Liver (tissue), 9 donors: ENCODE measurements around the gene CELF2. TPM values are rescaled to one million over a fixed set of nuclear protein-coding genes. Genes with fewer than 3 reads are reported as not detected.

Experiments
- DNase-seq: peaks from one replicate; pipeline ENCODE4 v3.0.0-alpha.2; 2017; ENCODE audit warnings: low spot score
- H3K27ac ChIP-seq, 2 donors: one replicate each; pipeline ENCODE4 v1.7.0; 2013; ENCODE audit warnings: inconsistent platforms in 2 of 2, low read length in 2 of 2, control low read depth in 1 of 2, low read depth in 1 of 2, mild to moderate bottlenecking in 1 of 2
- H3K27me3 ChIP-seq, 4 donors: one replicate each; pipeline versions ENCODE4 v1.6.1 to v1.7.0; 2013; ENCODE audit warnings: low read length in 3 of 4, inconsistent platforms in 1 of 4, mild to moderate bottlenecking in 1 of 4, moderate library complexity in 1 of 4; ENCODE audit not compliant: control insufficient read depth in 4 of 4, insufficient read depth in 4 of 4
- H3K36me3 ChIP-seq, 4 donors: one replicate each; pipeline versions ENCODE4 v1.6.1 to v1.7.0; 2013; ENCODE audit warnings: low read length in 3 of 4, mild to moderate bottlenecking in 3 of 4, low read depth in 1 of 4, moderate library complexity in 1 of 4; ENCODE audit not compliant: control insufficient read depth in 4 of 4, insufficient read depth in 3 of 4
- H3K4me1 ChIP-seq, 4 donors: one replicate each; pipeline versions ENCODE4 v1.6.1 to v1.7.0; 2013; ENCODE audit warnings: low read length in 3 of 4, mild to moderate bottlenecking in 3 of 4, moderate library complexity in 1 of 4; ENCODE audit not compliant: control insufficient read depth in 4 of 4, insufficient read depth in 4 of 4
- H3K4me3 ChIP-seq, 3 donors: one replicate each; pipeline versions ENCODE4 v1.6.1 to v1.7.0; 2013; ENCODE audit warnings: low read length in 3 of 3, control low read depth in 1 of 3, low read depth in 1 of 3, mild to moderate bottlenecking in 1 of 3
- H3K9ac ChIP-seq, 2 donors: one replicate each; pipeline ENCODE4 v1.7.0; 2013; ENCODE audit warnings: low read length in 2 of 2, mild to moderate bottlenecking in 2 of 2, moderate library complexity in 2 of 2, control low read depth in 1 of 2, low read depth in 1 of 2
- H3K9me3 ChIP-seq, 4 donors: one replicate each; pipeline versions ENCODE4 v1.6.1 to v1.7.0; 2013; ENCODE audit warnings: low read length in 3 of 4; ENCODE audit not compliant: control insufficient read depth in 4 of 4
- ATF3 ChIP-seq: IDR thresholded peaks from 2 replicates; pipeline ENCODE4 v1.6.1; 2016; ENCODE audit warnings: antibody characterized with exemption
- CTCF ChIP-seq: fragments of 150-350 bp; IDR thresholded peaks from 2 replicates; pipeline ENCODE4 v1.5.1; 2017; ENCODE audit warnings: improper control_type of control experiment, low read depth, low read length; ENCODE audit not compliant: missing input control
- EGR1 ChIP-seq, 2 donors: IDR thresholded peaks; 2 replicates each; pipeline ENCODE4 v1.6.1; 2016 to 2018; ENCODE audit warnings: antibody characterized with exemption in 2 of 2, low read depth in 2 of 2
- FOXA1 ChIP-seq: IDR thresholded peaks from 2 replicates; pipeline ENCODE4 v1.6.1; 2016; ENCODE audit warnings: antibody characterized with exemption
- FOXA2 ChIP-seq: IDR thresholded peaks from 2 replicates; pipeline ENCODE4 v1.6.1; 2016; ENCODE audit warnings: antibody characterized with exemption
- GABPA ChIP-seq, 2 donors: IDR thresholded peaks in 1 of 2; conservative IDR thresholded peaks in 1 of 2; 2 replicates each; pipeline ENCODE4 v1.6.1; 2016; ENCODE audit warnings: antibody characterized with exemption in 2 of 2, mild to moderate bottlenecking in 1 of 2, moderate library complexity in 1 of 2
- HNF4A ChIP-seq, 2 donors: conservative IDR thresholded peaks; 2 replicates each; pipeline ENCODE4 v1.6.1; 2016; ENCODE audit warnings: antibody characterized with exemption in 2 of 2, mild to moderate bottlenecking in 2 of 2
- HNF4G ChIP-seq: IDR thresholded peaks from 2 replicates; pipeline ENCODE4 v1.6.1; 2016; ENCODE audit warnings: antibody characterized with exemption
- JUND ChIP-seq, 2 donors: IDR thresholded peaks; 2 replicates each; pipeline ENCODE4 v1.6.1; 2016; ENCODE audit warnings: antibody characterized with exemption in 2 of 2
- MAX ChIP-seq: IDR thresholded peaks from 2 replicates; pipeline ENCODE4 v1.6.1; 2016; ENCODE audit warnings: antibody characterized with exemption
- NR2F2 ChIP-seq: IDR thresholded peaks from 2 replicates; pipeline ENCODE4 v1.6.1; 2016; ENCODE audit warnings: antibody characterized with exemption
- RAD21 ChIP-seq, 2 donors: IDR thresholded peaks; 2 replicates each; pipeline ENCODE4 v1.6.1; 2016; ENCODE audit warnings: antibody characterized with exemption in 2 of 2, mild to moderate bottlenecking in 2 of 2
- REST ChIP-seq: IDR thresholded peaks from 2 replicates; pipeline ENCODE4 v1.6.1; 2016; ENCODE audit warnings: antibody characterized with exemption, mild to moderate bottlenecking
- RXRA ChIP-seq, 2 donors: IDR thresholded peaks; 2 replicates each; pipeline ENCODE4 v1.6.1; 2017 to 2018; ENCODE audit warnings: antibody characterized with exemption in 2 of 2, mild to moderate bottlenecking in 1 of 2
- SP1 ChIP-seq: IDR thresholded peaks from 2 replicates; pipeline ENCODE4 v1.6.1; 2018; ENCODE audit warnings: antibody characterized with exemption, mild to moderate bottlenecking
- TAF1 ChIP-seq: conservative IDR thresholded peaks from 2 replicates; pipeline ENCODE4 v1.6.1; 2016; ENCODE audit warnings: antibody characterized with exemption, mild to moderate bottlenecking
- YY1 ChIP-seq: IDR thresholded peaks from 2 replicates; pipeline ENCODE4 v1.6.1; 2016; ENCODE audit warnings: antibody characterized with exemption, mild to moderate bottlenecking
- ZBTB33 ChIP-seq: IDR thresholded peaks from 2 replicates; pipeline ENCODE4 v1.6.1; 2016; ENCODE audit warnings: antibody characterized with exemption
- WGBS: extraction: QIAGEN DNeasy Blood & Tissue Kit; methylation state at CpG from one replicate; pipeline ENCODE4 v1.1.7; 2013; 5-methylcytosine and 5-hydroxymethylcytosine counted together
- polyA plus RNA-seq, 2 donors: library from polyadenylated mRNA; stranded (reverse) in 1 of 2; unstranded in 1 of 2; fragments of 200-250 nt in 1 of 2; fragments of >200 nt in 1 of 2; fragmentation: Nextera tagmentation in 1 of 2; extraction: Ambion mirVana in 1 of 2; gene quantifications; one replicate each; pipeline versions ENCODE4 v1.2.1 to v1.2.3, GENCODE V29; 2013 to 2015
- total RNA-seq, 2 donors: library from RNA; depleted of rRNA; stranded (reverse); fragments of >200 nt; gene quantifications; one replicate each; pipeline ENCODE4 v1.2.3, GENCODE V29; 2014
- donor health status: healthy.
- donor health status: healthy.
- donor health status: healthy.
- donor health status: healthy.
- donor health status: healthy.

Gene CELF2
- total and polyA plus RNA-seq, 4 donors = 1.4 to 8.5 (median 5.6) TPM

GRCh38 chr10:10992961-10993714 lies 24.5 kb upstream of the CELF2 start:
- H3K9me3 ChIP-seq = no peaks in the 10 kb centered on the region
- no peaks in the 10 kb centered on the region for H3K36me3 ChIP-seq
- TF ChIP-seq REST (no peak), NR2F2 (no peak), TAF1 (no peak), JUND (IDR thresholded peaks at IDR 0.05) (no peak), GABPA (IDR thresholded peaks at IDR 0.05 in 1 of 2, conservative IDR thresholded peaks at IDR 0.05 in 1 of 2) (no peak), FOXA2 (no peak), CTCF (no peak), EGR1 (IDR thresholded peaks at IDR 0.05; ENCODE audit: low read depth in 2 of 2) (no peak), RAD21 (IDR thresholded peaks at IDR 0.05) (no peak), YY1 (no peak), FOXA1 (no peak), ZBTB33 (no peak), ATF3 (no peak), HNF4G (no peak), HNF4A (conservative IDR thresholded peaks at IDR 0.05) (no peak), MAX (no peak), SP1 (no peak), RXRA (IDR thresholded peaks at IDR 0.05) (no peak)
- H3K4me1 ChIP-seq = no peaks in the 10 kb centered on the region
- no peak for DNase-seq
- H3K27me3 ChIP-seq = no peaks in the 10 kb centered on the region
- H3K9ac ChIP-seq = no peak overlapping the region
- H3K27ac ChIP-seq = no peak overlapping the region
- 76% methylated on average over 3 of the region's 3 CpGs for WGBS
- no peak overlapping the region for H3K4me3 ChIP-seq
